Vagina (tissue), 2 donors: ENCODE data around the gene CLCN6. TPM values are rescaled to one million over a fixed set of nuclear protein-coding genes. Genes with fewer than 3 reads are reported as not detected.

Experiments
- DNase-seq, 2 donors: peaks; one replicate each; pipeline ENCODE4 v3.0.0-alpha.2; 2017; ENCODE audit errors: extremely low spot score in 2 of 2
- H3K27ac ChIP-seq: fragments of 200-600 bp; sonication (generic); one replicate; pipeline ENCODE4 v1.5.1; 2019
- H3K27me3 ChIP-seq: fragments of 200-600 bp; sonication (generic); one replicate; pipeline ENCODE4 v1.5.1; 2019
- H3K36me3 ChIP-seq, 2 donors: fragments of 200-600 bp; sonication (generic); one replicate each; pipeline ENCODE4 v1.5.1; 2017 to 2019
- H3K4me1 ChIP-seq: fragments of 200-600 bp; sonication (generic); one replicate; pipeline ENCODE4 v1.5.1; 2019
- H3K4me3 ChIP-seq, 2 donors: fragments of 200-600 bp; sonication (generic); 1 replicate in 1 of 2; 2 replicates in 1 of 2; pipeline ENCODE4 v1.5.1; 2016 to 2019
- H3K9me3 ChIP-seq: fragments of 200-600 bp; sonication (generic); one replicate; pipeline ENCODE4 v1.5.1; 2019
- CTCF ChIP-seq, 3 experiments: fragments of 450-650 bp in 2 of 3; fragments of 200-600 bp in 1 of 3; sonication (generic) in 1 of 3; IDR thresholded peaks; one replicate each; pipeline ENCODE4 v1.5.1; 2017 to 2019; ENCODE audit warnings: antibody characterized with exemption in 3 of 3, mild to moderate bottlenecking in 2 of 3, moderate library complexity in 2 of 3
- POLR2A ChIP-seq, 2 donors: fragments of 450-650 bp; IDR thresholded peaks; one replicate each; pipeline ENCODE4 v1.6.1; 2017; ENCODE audit warnings: antibody characterized with exemption in 2 of 2, mild to moderate bottlenecking in 2 of 2, moderate library complexity in 2 of 2
- POLR2AphosphoS5 ChIP-seq, 2 donors: sonication (generic); formaldehyde crosslinking; IDR thresholded peaks; one replicate each; pipeline ENCODE4 v1.9.0; 2017; ENCODE audit warnings: antibody characterized with exemption in 2 of 2, mild to moderate bottlenecking in 2 of 2, low read depth in 1 of 2; ENCODE audit not compliant: insufficient read depth in 1 of 2
- intact Hi-C: fragments of 100-400 bp; cut with DNase I; formaldehyde crosslinking; loops from one replicate; pipeline ENCODE4 v1.15.1; 2023
- total RNA-seq: library from RNA; depleted of rRNA; stranded (reverse); fragments of >200 nt; gene quantifications from one replicate; pipeline ENCODE4 v1.2.3, GENCODE V29; 2016

CLCN6 gene
- total RNA-seq, 1 donor from 2014 or later: 19.2 TPM

DNA sequence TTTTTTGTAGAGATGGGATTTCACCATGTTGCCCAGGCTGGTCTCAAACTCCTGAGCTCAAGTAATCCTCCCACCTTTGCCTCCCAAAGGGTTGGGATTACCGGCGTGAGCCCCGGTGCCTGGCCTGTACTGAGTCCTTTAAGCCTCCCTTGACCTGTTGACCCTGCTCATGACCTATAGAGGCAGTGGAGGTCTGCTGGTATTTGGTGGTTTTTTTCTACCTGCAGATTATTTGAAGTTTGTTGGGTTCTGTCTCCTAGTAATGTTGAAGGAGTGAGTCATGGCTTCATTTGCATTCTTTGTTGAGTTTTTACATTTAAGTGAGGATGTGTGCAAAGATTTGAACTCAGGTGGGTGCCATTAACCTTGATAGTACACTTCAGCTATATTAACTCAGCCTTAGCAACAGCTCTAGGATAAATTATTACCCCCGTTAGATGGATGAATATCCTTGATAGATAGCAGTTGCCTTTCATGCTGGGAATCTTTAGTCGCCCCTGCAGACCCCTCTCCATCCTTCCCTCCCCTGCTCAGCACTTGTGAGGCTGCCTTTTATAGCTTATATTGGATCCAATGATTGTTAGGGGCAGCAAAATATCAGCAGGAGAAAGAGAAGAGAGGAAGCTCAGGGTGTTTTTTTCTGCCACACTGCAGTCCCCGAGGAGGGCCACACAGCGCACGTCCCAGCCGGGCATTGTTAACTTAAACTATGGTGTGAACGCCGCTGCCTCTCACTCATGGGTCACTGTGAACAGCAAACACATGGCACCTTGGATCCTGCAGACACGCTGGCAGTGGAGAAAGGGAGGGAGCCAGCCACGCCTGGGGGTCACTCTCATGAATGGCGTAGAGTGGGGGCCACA, 67.6 kb downstream of the CLCN6 start:
- TF ChIP-seq CTCF (IDR thresholded peaks at IDR 0.05): no peak
- no peak for TF ChIP-seq POLR2AphosphoS5 (IDR thresholded peaks at IDR 0.05; ENCODE audit: insufficient read depth in 1 of 2, low read depth in 1 of 2)
- TF ChIP-seq POLR2A (IDR thresholded peaks at IDR 0.05): no peak
- H3K4me1 ChIP-seq: no peaks in the 10 kb centered on the region
- H3K36me3 ChIP-seq: no peaks in the 10 kb centered on the region
- no peaks in the 10 kb centered on the region for H3K9me3 ChIP-seq
- intact Hi-C loops: no loop called here
- H3K4me3 ChIP-seq: no peak overlapping the region
- no peaks in the 10 kb centered on the region for H3K27me3 ChIP-seq
- no peak overlapping the region for H3K27ac ChIP-seq
- no peak for DNase-seq

- Histone ChIP-seq H3K27me3 (no peaks in the 10 kb centered on the region), H3K4me1 (no peaks in the 10 kb centered on the region), H3K27ac (no peak overlapping the region), H3K4me3 (no peak overlapping the region), H3K9me3 (no peaks in the 10 kb centered on the region), H3K36me3 (no peaks in the 10 kb centered on the region)
- no peak for DNase-seq
- TF ChIP-seq CTCF (IDR thresholded peaks at IDR 0.05) (no peak), POLR2A (IDR thresholded peaks at IDR 0.05) (no peak), POLR2AphosphoS5 (IDR thresholded peaks at IDR 0.05; ENCODE audit: insufficient read depth in 1 of 2, low read depth in 1 of 2) (peak in 1 of 2 donors; percentile 49)
- intact Hi-C loops: no loop called here
These were observed 68.2 kb downstream of the CLCN6 start for GRCh38 chr1:11874258-11874562.

DNA sequence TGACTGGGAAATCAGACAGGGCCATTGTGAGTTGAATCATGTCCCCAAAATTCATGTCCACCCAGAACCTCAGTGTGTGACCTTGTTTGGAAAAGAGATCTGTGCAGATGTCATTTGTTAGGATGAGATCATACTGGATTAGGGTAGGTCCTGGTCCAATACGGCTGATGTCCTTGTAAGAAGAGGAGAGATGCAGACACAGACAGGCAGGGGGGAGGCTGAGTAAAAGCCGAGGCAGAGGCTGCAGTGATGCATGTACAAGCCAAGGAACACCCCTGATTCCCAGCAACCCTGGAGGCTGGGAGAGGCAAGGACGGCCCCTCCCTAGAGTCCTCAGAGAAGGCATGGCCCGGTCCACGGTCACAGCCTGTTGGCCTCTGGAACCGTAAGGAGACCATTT, 68.6 kb downstream of the CLCN6 start:
- Histone ChIP-seq H3K27me3 (no peaks in the 10 kb centered on the region), H3K36me3 (no peaks in the 10 kb centered on the region), H3K9me3 (no peaks in the 10 kb centered on the region), H3K27ac (no peak overlapping the region), H3K4me1 (no peaks in the 10 kb centered on the region), H3K4me3 (no peak overlapping the region)
- TF ChIP-seq POLR2AphosphoS5 (IDR thresholded peaks at IDR 0.05; ENCODE audit: insufficient read depth in 1 of 2, low read depth in 1 of 2) (peak in 1 of 2 donors; percentile 2), CTCF (IDR thresholded peaks at IDR 0.05) (no peak), POLR2A (IDR thresholded peaks at IDR 0.05) (no peak)
- intact Hi-C loops: no loop called here
- no peak for DNase-seq

DNA sequence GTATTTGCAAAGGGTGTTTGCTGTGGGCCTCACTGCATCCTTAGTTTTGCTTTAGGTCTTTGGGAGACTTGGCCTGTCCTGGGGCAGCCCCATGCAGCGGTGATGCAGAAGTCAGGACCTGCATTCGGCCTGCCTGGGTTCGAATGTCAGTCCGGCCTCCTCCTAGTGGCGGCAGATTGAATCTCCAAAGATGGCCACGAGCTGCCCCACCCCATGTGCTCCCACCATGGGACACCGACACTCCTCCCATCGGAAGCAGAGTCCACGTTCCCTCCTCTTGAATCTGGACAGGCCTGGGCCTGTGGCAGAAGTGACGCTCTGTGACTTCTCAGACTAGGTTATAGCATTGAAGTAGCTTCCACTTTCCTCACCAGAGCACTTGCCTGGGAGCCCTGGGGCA, 69.1 kb downstream of the CLCN6 start:
- H3K4me1 ChIP-seq: no peaks in the 10 kb centered on the region
- H3K27ac ChIP-seq: no peak overlapping the region
- no peaks in the 10 kb centered on the region for H3K27me3 ChIP-seq
- intact Hi-C loops: no loop called here
- TF ChIP-seq CTCF (IDR thresholded peaks at IDR 0.05): no peak
- TF ChIP-seq POLR2A (IDR thresholded peaks at IDR 0.05): no peak
- TF ChIP-seq POLR2AphosphoS5 (IDR thresholded peaks at IDR 0.05; ENCODE audit: insufficient read depth in 1 of 2, low read depth in 1 of 2): no peak
- no peak overlapping the region for H3K4me3 ChIP-seq
- no peak for DNase-seq
- no peaks in the 10 kb centered on the region for H3K9me3 ChIP-seq
- H3K36me3 ChIP-seq: no peaks in the 10 kb centered on the region

DNA sequence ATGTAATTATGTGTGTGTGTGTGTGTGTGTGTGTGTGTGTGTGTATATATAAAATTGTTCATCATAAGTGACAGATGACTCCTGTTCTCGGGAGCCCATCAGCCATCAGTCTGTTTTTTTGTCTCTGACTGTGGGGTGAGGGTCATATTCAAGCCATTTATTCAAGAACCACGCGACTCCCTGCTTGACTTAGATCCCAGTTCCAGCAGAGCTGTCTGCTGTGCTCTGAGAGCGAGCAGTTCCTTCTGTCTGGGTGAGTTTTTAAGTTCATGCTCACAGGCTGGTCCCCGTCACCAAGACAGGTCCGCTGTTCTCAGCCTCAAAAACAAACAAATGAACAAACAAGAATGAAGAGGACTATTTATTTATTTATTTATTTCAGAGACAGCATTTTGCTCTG, 71.1 kb downstream of the CLCN6 start:
- no peak for TF ChIP-seq POLR2AphosphoS5 (IDR thresholded peaks at IDR 0.05; ENCODE audit: insufficient read depth in 1 of 2, low read depth in 1 of 2)
- TF ChIP-seq POLR2A (IDR thresholded peaks at IDR 0.05): no peak
- TF ChIP-seq CTCF (IDR thresholded peaks at IDR 0.05): no peak
- no peaks in the 10 kb centered on the region for H3K9me3 ChIP-seq
- no peak for DNase-seq
- no peaks in the 10 kb centered on the region for H3K4me1 ChIP-seq
- intact Hi-C loops: no loop called here
- no peaks in the 10 kb centered on the region for H3K36me3 ChIP-seq
- no peak overlapping the region for H3K27ac ChIP-seq
- H3K4me3 ChIP-seq: no peak overlapping the region
- no peaks in the 10 kb centered on the region for H3K27me3 ChIP-seq
